ENCODE measurements around the gene SMG7. TPM values are rescaled to one million over a fixed set of nuclear protein-coding genes. Genes with fewer than 3 reads are reported as not detected.

The SMG7 gene
- total and polyA plus RNA-seq, 2 donors (not counting 3 experiments of a cell fraction or from before 2014, with no cell fraction given), result 25.4 to 47.1 TPM

DNA sequence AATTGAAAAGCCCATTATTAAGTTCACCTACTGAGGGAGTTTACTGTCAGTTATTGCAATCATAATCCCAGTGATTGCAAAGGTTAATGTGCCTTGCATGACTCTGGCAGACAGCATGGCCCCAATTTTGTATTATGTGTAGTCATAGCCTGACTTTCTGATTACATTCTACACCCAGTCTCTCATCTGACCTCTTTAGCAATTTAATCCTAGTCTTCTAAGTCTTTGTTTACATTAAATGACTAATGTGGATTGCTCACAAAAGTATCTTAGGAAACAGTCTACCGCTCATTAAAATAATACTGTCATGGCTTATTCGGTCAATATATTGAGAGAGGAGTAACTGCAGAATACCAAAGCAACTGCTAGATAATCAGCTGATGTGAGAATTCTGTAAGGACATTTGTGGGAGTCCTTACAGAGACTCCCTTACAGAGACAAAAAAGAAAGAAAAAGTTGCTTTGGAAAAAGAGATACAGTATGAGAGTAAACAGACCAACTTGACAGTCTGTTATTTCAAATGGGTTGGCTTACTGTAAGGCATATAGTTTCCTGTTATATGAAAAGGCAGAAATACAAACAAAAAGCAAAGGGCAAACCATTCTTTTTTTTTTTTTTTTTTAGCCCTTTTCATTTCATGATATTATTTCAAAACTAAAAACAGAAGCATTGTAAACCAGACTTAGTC is 42.8 kb downstream of the SMG7 start:
- H3K9me1 ChIP-seq (replicated peaks; ENCODE audit: control insufficient read depth, extremely low read depth, insufficient read depth, low read length), result no peaks in the 10 kb centered on the region
- H3K4me1 ChIP-seq (ENCODE audit: control insufficient read depth, extremely low read depth, insufficient read depth, low read length), result peaks cover 34% of the 10 kb centered on the region
- no peaks in the 10 kb centered on the region for H3K27me3 ChIP-seq (ENCODE audit: control insufficient read depth in 2 of 2, insufficient read depth in 2 of 2, low read length in 2 of 2)
- H3K36me3 ChIP-seq (ENCODE audit: control insufficient read depth in 2 of 2, extremely low read depth in 1 of 2, insufficient read depth in 2 of 2, low read length in 2 of 2), result peaks cover 0 to 5% of the 10 kb centered on the region in 2 experiments
- H3K27ac ChIP-seq (ENCODE audit: insufficient read depth, low read depth, low read length), result peak overlapping the region; percentile 65
- BruUV-seq (replicated peaks), result no TSS peak
- no peak overlapping the region for H3K4me3 ChIP-seq (replicated peaks in 1 of 3; ENCODE audit: insufficient read depth in 1 of 3, low read depth in 1 of 3, low read length in 3 of 3)
- peaks cover 2% of the 10 kb centered on the region for H4K20me1 ChIP-seq (replicated peaks; ENCODE audit: control insufficient read depth, extremely low read depth, insufficient read depth, low read length)
- peaks cover 17% of the 10 kb centered on the region for H3K79me2 ChIP-seq (ENCODE audit: control insufficient read depth, insufficient read depth, low read length)
- no peak overlapping the region for H3K9ac ChIP-seq (replicated peaks; ENCODE audit: extremely low read depth, insufficient read depth, low read length)
- dilution Hi-C loops (cut with MboI; ENCODE audit: extremely low pct_ligation_motif_present, low sequenced_read_pairs) (no loop called here), intact Hi-C loops (cut with micrococcal nuclease) (loop anchor here (1.0 kb wide), 1 partner anchor 43 kb away; the partner anchor contains the start of gene SMG7)
- H2AFZ ChIP-seq (ENCODE audit: low read depth, low read length), result no peak overlapping the region
- peak overlapping the region; percentile 47 for H3K4me2 ChIP-seq (ENCODE audit: insufficient read depth, low read length)
- peak; percentile 72 for FAIRE-seq
- no peaks in the 10 kb centered on the region for H3K9me3 ChIP-seq (replicated peaks; ENCODE audit: control insufficient read depth, insufficient read depth, low read length)
- peak; percentile 65 for TF ChIP-seq FOS (IDR thresholded peaks at IDR 0.05; ENCODE audit: borderline replicate concordance, insufficient read depth, low read length)
- no peak for TF ChIP-seq EZH2 (IDR thresholded peaks at IDR 0.05; ENCODE audit: borderline replicate concordance, low read depth, low read length, severe bottlenecking)
- TF ChIP-seq MYC (IDR thresholded peaks at IDR 0.05; ENCODE audit: low read depth, low read length), result no peak
- TF ChIP-seq GATA2 (IDR thresholded peaks at IDR 0.05; ENCODE audit: insufficient read depth, insufficient read length, low read depth, low read length), result peak; percentile 52
- TF ChIP-seq POLR2A (IDR thresholded peaks at IDR 0.05; ENCODE audit: low read depth, low read length), result no peak
- no peak for TF ChIP-seq POLR2AphosphoS5 (IDR thresholded peaks at IDR 0.05; ENCODE audit: insufficient read depth, low read depth, low read length)
- no peak for TF ChIP-seq CTCF (IDR thresholded peaks at IDR 0.05; ENCODE audit: extremely low read depth in 1 of 2, insufficient read depth in 1 of 2, low read depth in 1 of 2, low read length in 2 of 2)
- peak; percentile 53 for TF ChIP-seq JUN (IDR thresholded peaks at IDR 0.05; ENCODE audit: borderline replicate concordance, insufficient read depth, insufficient read length, low read depth)
- TF ChIP-seq, protein P1, sequence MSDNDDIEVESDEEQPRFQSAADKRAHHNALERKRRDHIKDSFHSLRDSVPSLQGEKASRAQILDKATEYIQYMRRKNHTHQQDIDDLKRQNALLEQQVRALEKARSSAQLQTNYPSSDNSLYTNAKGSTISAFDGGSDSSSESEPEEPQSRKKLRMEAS (IDR thresholded peaks at IDR 0.05; ENCODE audit: insufficient read depth, insufficient read length), result no peak
- ChIA-PET CTCF (interaction anchor here (0.5 to 0.9 kb wide), 2 partner anchors 15 to 64 kb away, joined by 3 read pairs; no protein-coding TSS in a partner anchor), POLR2A (interaction anchor here (0.5 kb wide), 1 partner anchor 574 kb away, joined by 7 read pairs; no protein-coding TSS in a partner anchor)
- peak; percentile 78 for DNase-seq (ENCODE audit: low read depth, low spot score)
